Ovary (tissue), 3 donors: ENCODE data around the gene CROCC2.

Experiments
- CTCF ChIP-seq, 3 donors: fragments of 450-650 bp in 2 of 3; fragments of 200-600 bp in 1 of 3; IDR thresholded peaks; one replicate each; pipeline versions ENCODE4 v1.5.1 to v1.8.0; 2016 to 2022; ENCODE audit warnings: antibody characterized with exemption in 3 of 3, mild to moderate bottlenecking in 1 of 3
- POLR2A ChIP-seq: fragments of 450-650 bp; IDR thresholded peaks from one replicate; pipeline ENCODE4 v1.6.1; 2017; ENCODE audit warnings: antibody characterized with exemption, mild to moderate bottlenecking, moderate library complexity
- donor health status: DM: no; HTN: no; CAD: no.

- TF ChIP-seq POLR2A: no peak
- TF ChIP-seq CTCF (IDR thresholded peaks at IDR 0.05): no peak
These were observed 3.3 kb downstream of the CROCC2 start for GRCh38 chr2:240909216-240909974.
